Right lobe of liver (tissue), 4 donors: ENCODE data around the gene GCK.

Experiments used
- POLR2A ChIP-seq: fragments of 450-650 bp; IDR thresholded peaks from one replicate; pipeline ENCODE4 v1.6.1; 2017; ENCODE audit warnings: antibody characterized with exemption, mild to moderate bottlenecking
- TF ChIP-seq, protein P1 (sequence below), 4 donors: fragments of 200-600 bp in 3 of 4; fragments of 450-650 bp in 1 of 4; IDR thresholded peaks; one replicate each; pipeline versions ENCODE4 v1.5.1 to v1.8.0; 2016 to 2022; ENCODE audit warnings: antibody characterized with exemption in 4 of 4, mild to moderate bottlenecking in 2 of 4
- donor health status: DM: no; HTN: no; CAD: no.
- donor health status: DM: no; HTN: no; CAD: no.
- donor health status: DM: no; HTN: yes; CAD: no.

DNA sequence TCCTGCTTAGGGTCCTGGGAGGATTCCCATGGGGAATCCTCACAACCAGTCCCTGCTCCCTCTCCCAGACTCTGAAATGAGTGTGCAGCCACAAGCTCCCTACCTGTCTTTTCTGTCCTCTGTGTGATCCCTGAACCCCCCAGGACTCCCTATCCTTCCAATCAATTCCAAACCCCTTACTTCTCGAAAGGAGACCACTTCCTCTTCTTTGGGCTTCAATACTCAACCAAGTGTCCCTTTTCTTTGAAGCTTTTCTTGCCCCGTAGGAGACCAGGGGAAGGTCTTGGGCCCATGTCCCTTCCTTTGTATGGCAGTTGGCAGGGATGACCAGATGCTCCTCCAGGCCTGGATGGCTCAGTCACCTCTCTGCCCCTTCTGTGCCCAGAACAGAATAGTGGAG is 83.4 kb downstream of the GCK start:
- TF ChIP-seq, protein P1, sequence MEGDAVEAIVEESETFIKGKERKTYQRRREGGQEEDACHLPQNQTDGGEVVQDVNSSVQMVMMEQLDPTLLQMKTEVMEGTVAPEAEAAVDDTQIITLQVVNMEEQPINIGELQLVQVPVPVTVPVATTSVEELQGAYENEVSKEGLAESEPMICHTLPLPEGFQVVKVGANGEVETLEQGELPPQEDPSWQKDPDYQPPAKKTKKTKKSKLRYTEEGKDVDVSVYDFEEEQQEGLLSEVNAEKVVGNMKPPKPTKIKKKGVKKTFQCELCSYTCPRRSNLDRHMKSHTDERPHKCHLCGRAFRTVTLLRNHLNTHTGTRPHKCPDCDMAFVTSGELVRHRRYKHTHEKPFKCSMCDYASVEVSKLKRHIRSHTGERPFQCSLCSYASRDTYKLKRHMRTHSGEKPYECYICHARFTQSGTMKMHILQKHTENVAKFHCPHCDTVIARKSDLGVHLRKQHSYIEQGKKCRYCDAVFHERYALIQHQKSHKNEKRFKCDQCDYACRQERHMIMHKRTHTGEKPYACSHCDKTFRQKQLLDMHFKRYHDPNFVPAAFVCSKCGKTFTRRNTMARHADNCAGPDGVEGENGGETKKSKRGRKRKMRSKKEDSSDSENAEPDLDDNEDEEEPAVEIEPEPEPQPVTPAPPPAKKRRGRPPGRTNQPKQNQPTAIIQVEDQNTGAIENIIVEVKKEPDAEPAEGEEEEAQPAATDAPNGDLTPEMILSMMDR (IDR thresholded peaks at IDR 0.05), result no peak
- TF ChIP-seq POLR2A, result no peak
